HEK293 (cell line): ENCODE data around the gene PDLIM1.

ENCODE experiments used
- GLIS1 ChIP-seq: fragments of 450-650 bp; formaldehyde crosslinking; IDR thresholded peaks from 2 replicates; pipeline ENCODE4 v1.5.1; 2016; ENCODE audit warnings: missing biosample characterization, missing genetic modification characterization
- KLF16 ChIP-seq: fragments of 450-650 bp; formaldehyde crosslinking; IDR thresholded peaks from 2 replicates; pipeline ENCODE4 v1.5.1; 2017; ENCODE audit warnings: missing biosample characterization, missing genetic modification characterization
- ZBTB10 ChIP-seq: fragments of 450-650 bp; formaldehyde crosslinking; IDR thresholded peaks from 2 replicates; pipeline ENCODE4 v1.5.1; 2016; ENCODE audit warnings: missing biosample characterization, missing genetic modification characterization
- ZNF16 ChIP-seq: fragments of 450-650 bp; formaldehyde crosslinking; IDR thresholded peaks from 2 replicates; pipeline ENCODE4 v1.5.1; 2016; ENCODE audit warnings: low read depth, missing biosample characterization, missing genetic modification characterization
- ZNF426 ChIP-seq: fragments of 450-650 bp; formaldehyde crosslinking; IDR thresholded peaks from 2 replicates; pipeline ENCODE4 v1.5.1; 2017; ENCODE audit warnings: missing biosample characterization, missing genetic modification characterization, mild to moderate bottlenecking, inconsistent platforms, moderate library complexity
- ZNF530 ChIP-seq: fragments of 450-650 bp; formaldehyde crosslinking; IDR thresholded peaks from 2 replicates; pipeline ENCODE4 v1.5.1; 2016; ENCODE audit warnings: low read depth, missing biosample characterization, missing genetic modification characterization
- ZNF792 ChIP-seq: fragments of 450-650 bp; formaldehyde crosslinking; IDR thresholded peaks from 2 replicates; pipeline ENCODE4 v1.5.1; 2016; ENCODE audit warnings: missing biosample characterization, missing genetic modification characterization
- ZNF837 ChIP-seq: fragments of 450-650 bp; formaldehyde crosslinking; IDR thresholded peaks from 2 replicates; pipeline ENCODE4 v1.5.1; 2016; ENCODE audit warnings: missing biosample characterization, missing genetic modification characterization
- TF ChIP-seq, protein P1 (sequence below): fragments of 450-650 bp; formaldehyde crosslinking; IDR thresholded peaks from 2 replicates; pipeline ENCODE4 v1.5.1; 2016; ENCODE audit warnings: missing biosample characterization, missing genetic modification characterization
- TF ChIP-seq, protein P2 (sequence below): fragments of 450-650 bp; formaldehyde crosslinking; IDR thresholded peaks from 2 replicates; pipeline ENCODE4 v1.5.1; 2017; ENCODE audit warnings: missing biosample characterization, mild to moderate bottlenecking, missing genetic modification characterization, moderate library complexity
- TF ChIP-seq, protein P3 (sequence below): fragments of 450-650 bp; formaldehyde crosslinking; IDR thresholded peaks from 2 replicates; pipeline ENCODE4 v1.5.1; 2016; ENCODE audit warnings: missing biosample characterization, missing genetic modification characterization, borderline replicate concordance
- TF ChIP-seq, protein P4 (sequence below): fragments of 450-650 bp; formaldehyde crosslinking; IDR thresholded peaks from 2 replicates; pipeline ENCODE4 v1.5.1; 2016; ENCODE audit warnings: missing biosample characterization, missing genetic modification characterization
- TF ChIP-seq, protein P5 (sequence below): fragments of 450-650 bp; formaldehyde crosslinking; IDR thresholded peaks from 2 replicates; pipeline ENCODE4 v1.5.1; 2016; ENCODE audit warnings: missing biosample characterization, missing genetic modification characterization
- TF ChIP-seq, protein P6 (sequence below): fragments of 450-650 bp; formaldehyde crosslinking; IDR thresholded peaks from 2 replicates; pipeline ENCODE4 v1.5.1; 2017; ENCODE audit warnings: missing biosample characterization, missing genetic modification characterization

PDLIM1 gene

DNA sequence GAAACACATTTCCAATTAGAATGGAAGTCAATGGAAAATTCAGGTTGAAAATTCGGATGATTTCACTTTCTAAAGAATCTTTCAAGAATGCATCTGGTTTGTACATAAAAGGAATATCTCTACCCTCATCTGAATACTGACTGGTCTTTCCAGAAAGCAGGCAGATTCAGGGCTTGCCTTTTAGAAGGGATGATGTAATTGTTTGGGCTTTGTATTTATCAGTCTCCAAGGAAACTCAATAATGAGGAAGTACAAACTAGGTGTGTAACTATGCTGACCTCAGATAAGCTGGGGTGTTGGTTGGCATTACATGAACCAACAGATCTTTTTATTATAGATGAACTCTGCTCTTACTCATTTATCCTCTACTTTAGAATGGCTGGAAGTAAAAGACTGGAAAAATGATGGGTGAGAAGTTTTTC is 24.1 kb downstream of the PDLIM1 start (continued):
- TF ChIP-seq, protein P1, sequence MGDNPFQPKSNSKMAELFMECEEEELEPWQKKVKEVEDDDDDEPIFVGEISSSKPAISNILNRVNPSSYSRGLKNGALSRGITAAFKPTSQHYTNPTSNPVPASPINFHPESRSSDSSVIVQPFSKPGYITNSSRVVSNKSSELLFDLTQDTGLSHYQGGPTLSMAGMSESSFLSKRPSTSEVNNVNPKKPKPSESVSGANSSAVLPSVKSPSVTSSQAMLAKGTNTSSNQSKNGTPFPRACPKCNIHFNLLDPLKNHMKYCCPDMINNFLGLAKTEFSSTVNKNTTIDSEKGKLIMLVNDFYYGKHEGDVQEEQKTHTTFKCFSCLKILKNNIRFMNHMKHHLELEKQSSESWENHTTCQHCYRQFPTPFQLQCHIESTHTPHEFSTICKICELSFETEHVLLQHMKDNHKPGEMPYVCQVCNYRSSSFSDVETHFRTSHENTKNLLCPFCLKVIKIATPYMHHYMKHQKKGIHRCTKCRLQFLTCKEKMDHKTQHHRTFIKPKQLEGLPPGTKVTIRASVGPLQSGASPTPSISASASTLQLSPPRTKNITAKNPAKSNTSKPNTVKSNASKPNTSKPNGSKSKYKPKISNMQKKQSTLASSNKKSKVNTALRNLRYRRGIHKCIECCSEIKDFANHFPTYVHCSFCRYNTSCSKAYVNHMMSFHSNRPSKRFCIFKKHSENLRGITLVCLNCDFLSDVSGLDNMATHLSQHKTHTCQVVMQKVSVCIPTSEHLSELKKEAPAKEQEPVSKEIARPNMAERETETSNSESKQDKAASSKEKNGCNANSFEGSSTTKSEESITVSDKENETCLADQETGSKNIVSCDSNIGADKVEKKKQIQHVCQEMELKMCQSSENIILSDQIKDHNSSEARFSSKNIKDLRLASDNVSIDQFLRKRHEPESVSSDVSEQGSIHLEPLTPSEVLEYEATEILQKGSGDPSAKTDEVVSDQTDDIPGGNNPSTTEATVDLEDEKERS (tag by site-specific recombination), result no peak
- TF ChIP-seq ZNF16 (tag by site-specific recombination), result no peak
- TF ChIP-seq ZNF530, result no peak
- TF ChIP-seq, protein P2, sequence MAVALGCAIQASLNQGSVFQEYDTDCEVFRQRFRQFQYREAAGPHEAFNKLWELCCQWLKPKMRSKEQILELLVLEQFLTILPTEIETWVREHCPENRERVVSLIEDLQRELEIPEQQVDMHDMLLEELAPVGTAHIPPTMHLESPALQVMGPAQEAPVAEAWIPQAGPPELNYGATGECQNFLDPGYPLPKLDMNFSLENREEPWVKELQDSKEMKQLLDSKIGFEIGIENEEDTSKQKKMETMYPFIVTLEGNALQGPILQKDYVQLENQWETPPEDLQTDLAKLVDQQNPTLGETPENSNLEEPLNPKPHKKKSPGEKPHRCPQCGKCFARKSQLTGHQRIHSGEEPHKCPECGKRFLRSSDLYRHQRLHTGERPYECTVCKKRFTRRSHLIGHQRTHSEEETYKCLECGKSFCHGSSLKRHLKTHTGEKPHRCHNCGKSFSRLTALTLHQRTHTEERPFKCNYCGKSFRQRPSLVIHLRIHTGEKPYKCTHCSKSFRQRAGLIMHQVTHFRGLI (tag by site-specific recombination), result peak; percentile 83
- TF ChIP-seq, protein P3, sequence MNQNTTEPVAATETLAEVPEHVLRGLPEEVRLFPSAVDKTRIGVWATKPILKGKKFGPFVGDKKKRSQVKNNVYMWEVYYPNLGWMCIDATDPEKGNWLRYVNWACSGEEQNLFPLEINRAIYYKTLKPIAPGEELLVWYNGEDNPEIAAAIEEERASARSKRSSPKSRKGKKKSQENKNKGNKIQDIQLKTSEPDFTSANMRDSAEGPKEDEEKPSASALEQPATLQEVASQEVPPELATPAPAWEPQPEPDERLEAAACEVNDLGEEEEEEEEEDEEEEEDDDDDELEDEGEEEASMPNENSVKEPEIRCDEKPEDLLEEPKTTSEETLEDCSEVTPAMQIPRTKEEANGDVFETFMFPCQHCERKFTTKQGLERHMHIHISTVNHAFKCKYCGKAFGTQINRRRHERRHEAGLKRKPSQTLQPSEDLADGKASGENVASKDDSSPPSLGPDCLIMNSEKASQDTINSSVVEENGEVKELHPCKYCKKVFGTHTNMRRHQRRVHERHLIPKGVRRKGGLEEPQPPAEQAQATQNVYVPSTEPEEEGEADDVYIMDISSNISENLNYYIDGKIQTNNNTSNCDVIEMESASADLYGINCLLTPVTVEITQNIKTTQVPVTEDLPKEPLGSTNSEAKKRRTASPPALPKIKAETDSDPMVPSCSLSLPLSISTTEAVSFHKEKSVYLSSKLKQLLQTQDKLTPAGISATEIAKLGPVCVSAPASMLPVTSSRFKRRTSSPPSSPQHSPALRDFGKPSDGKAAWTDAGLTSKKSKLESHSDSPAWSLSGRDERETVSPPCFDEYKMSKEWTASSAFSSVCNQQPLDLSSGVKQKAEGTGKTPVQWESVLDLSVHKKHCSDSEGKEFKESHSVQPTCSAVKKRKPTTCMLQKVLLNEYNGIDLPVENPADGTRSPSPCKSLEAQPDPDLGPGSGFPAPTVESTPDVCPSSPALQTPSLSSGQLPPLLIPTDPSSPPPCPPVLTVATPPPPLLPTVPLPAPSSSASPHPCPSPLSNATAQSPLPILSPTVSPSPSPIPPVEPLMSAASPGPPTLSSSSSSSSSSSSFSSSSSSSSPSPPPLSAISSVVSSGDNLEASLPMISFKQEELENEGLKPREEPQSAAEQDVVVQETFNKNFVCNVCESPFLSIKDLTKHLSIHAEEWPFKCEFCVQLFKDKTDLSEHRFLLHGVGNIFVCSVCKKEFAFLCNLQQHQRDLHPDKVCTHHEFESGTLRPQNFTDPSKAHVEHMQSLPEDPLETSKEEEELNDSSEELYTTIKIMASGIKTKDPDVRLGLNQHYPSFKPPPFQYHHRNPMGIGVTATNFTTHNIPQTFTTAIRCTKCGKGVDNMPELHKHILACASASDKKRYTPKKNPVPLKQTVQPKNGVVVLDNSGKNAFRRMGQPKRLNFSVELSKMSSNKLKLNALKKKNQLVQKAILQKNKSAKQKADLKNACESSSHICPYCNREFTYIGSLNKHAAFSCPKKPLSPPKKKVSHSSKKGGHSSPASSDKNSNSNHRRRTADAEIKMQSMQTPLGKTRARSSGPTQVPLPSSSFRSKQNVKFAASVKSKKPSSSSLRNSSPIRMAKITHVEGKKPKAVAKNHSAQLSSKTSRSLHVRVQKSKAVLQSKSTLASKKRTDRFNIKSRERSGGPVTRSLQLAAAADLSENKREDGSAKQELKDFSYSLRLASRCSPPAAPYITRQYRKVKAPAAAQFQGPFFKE (tag by site-specific recombination), result no peak
- TF ChIP-seq KLF16 (tag by site-specific recombination), result no peak
- TF ChIP-seq, protein P4, sequence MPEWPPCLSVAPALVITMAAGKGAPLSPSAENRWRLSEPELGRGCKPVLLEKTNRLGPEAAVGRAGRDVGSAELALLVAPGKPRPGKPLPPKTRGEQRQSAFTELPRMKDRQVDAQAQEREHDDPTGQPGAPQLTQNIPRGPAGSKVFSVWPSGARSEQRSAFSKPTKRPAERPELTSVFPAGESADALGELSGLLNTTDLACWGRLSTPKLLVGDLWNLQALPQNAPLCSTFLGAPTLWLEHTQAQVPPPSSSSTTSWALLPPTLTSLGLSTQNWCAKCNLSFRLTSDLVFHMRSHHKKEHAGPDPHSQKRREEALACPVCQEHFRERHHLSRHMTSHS (tag by site-specific recombination), result no peak
- no peak for TF ChIP-seq ZNF792 (tag by site-specific recombination)
- no peak for TF ChIP-seq ZBTB10 (tag by site-specific recombination)
- TF ChIP-seq, protein P5, sequence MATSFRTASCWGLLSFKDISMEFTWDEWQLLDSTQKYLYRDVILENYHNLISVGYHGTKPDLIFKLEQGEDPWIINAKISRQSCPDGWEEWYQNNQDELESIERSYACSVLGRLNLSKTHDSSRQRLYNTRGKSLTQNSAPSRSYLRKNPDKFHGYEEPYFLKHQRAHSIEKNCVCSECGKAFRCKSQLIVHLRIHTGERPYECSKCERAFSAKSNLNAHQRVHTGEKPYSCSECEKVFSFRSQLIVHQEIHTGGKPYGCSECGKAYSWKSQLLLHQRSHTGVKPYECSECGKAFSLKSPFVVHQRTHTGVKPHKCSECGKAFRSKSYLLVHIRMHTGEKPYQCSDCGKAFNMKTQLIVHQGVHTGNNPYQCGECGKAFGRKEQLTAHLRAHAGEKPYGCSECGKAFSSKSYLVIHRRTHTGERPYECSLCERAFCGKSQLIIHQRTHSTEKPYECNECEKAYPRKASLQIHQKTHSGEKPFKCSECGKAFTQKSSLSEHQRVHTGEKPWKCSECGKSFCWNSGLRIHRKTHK (tag by site-specific recombination), result no peak
- TF ChIP-seq ZNF426 (tag by site-specific recombination), result no peak
- no peak for TF ChIP-seq GLIS1 (tag by site-specific recombination)
- TF ChIP-seq ZNF837 (tag by site-specific recombination), result no peak
- TF ChIP-seq, protein P6, sequence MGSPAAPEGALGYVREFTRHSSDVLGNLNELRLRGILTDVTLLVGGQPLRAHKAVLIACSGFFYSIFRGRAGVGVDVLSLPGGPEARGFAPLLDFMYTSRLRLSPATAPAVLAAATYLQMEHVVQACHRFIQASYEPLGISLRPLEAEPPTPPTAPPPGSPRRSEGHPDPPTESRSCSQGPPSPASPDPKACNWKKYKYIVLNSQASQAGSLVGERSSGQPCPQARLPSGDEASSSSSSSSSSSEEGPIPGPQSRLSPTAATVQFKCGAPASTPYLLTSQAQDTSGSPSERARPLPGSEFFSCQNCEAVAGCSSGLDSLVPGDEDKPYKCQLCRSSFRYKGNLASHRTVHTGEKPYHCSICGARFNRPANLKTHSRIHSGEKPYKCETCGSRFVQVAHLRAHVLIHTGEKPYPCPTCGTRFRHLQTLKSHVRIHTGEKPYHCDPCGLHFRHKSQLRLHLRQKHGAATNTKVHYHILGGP, result no peak
